ENCODE results near the gene UBE2D1. TPM values are rescaled to one million over a fixed set of nuclear protein-coding genes. Genes with fewer than 3 reads are reported as not detected.

Gene UBE2D1
- total RNA-seq, 1 experiment from 2014 or later, result 21.0 TPM

DNA sequence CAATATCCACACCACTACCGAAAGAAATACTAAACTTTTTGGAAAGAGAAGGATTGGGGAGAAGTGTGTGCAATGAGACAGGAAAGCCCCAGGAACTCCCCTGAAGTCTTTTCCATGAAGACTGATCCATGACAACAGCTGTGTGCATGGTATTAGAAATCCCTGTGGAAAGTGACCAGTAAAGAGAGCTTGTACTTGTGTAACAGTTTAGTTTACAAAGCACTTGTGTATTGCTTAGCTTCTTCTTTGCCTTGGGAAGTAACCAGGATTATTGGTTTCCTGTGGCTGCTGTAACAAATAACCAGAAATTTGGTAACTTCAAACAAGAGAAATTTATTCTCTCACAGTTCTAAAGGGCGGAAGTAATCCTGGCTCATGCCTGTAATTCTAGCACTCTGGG, 69.2 kb downstream of the UBE2D1 start:
- CTCF ChIA-PET, result no interaction called here
- no peak for ATAC-seq
- POLR2A ChIA-PET, result no interaction called here
- H3K4me1 ChIP-seq (ENCODE audit: control insufficient read depth, insufficient read depth, low read length), result no peaks in the 10 kb centered on the region
- no peak overlapping the region for H3K4me3 ChIP-seq (ENCODE audit: low read depth in 2 of 2, low read length in 2 of 2)
- no peaks in the 10 kb centered on the region for H3K27me3 ChIP-seq (ENCODE audit: control insufficient read depth, insufficient read depth, low read length)
- H3K36me3 ChIP-seq (ENCODE audit: control insufficient read depth, insufficient read depth, low read length), result no peaks in the 10 kb centered on the region
- no peak overlapping the region for H3K27ac ChIP-seq (ENCODE audit: low read length)
- H3K9me3 ChIP-seq (ENCODE audit: control insufficient read depth, insufficient read depth, low read depth, low read length), result no peaks in the 10 kb centered on the region
- TF ChIP-seq, protein P1, sequence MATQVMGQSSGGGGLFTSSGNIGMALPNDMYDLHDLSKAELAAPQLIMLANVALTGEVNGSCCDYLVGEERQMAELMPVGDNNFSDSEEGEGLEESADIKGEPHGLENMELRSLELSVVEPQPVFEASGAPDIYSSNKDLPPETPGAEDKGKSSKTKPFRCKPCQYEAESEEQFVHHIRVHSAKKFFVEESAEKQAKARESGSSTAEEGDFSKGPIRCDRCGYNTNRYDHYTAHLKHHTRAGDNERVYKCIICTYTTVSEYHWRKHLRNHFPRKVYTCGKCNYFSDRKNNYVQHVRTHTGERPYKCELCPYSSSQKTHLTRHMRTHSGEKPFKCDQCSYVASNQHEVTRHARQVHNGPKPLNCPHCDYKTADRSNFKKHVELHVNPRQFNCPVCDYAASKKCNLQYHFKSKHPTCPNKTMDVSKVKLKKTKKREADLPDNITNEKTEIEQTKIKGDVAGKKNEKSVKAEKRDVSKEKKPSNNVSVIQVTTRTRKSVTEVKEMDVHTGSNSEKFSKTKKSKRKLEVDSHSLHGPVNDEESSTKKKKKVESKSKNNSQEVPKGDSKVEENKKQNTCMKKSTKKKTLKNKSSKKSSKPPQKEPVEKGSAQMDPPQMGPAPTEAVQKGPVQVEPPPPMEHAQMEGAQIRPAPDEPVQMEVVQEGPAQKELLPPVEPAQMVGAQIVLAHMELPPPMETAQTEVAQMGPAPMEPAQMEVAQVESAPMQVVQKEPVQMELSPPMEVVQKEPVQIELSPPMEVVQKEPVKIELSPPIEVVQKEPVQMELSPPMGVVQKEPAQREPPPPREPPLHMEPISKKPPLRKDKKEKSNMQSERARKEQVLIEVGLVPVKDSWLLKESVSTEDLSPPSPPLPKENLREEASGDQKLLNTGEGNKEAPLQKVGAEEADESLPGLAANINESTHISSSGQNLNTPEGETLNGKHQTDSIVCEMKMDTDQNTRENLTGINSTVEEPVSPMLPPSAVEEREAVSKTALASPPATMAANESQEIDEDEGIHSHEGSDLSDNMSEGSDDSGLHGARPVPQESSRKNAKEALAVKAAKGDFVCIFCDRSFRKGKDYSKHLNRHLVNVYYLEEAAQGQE (IDR thresholded peaks at IDR 0.05; ENCODE audit: insufficient read depth in 1 of 2, low read depth in 2 of 2, low read length in 1 of 2), result no peak
- no TSS peak for BruUV-seq (replicated peaks)
- in situ Hi-C loops (cut with HindIII; ENCODE audit: low pct_unique_long_range_greater_than_20kb, low sequenced_read_pairs) (no loop called here), intact Hi-C loops (cut with micrococcal nuclease; ENCODE audit: unreplicated experiment) (no loop called here)
- DNase-seq (ENCODE audit: low read depth, low spot score), result no peak

DNA sequence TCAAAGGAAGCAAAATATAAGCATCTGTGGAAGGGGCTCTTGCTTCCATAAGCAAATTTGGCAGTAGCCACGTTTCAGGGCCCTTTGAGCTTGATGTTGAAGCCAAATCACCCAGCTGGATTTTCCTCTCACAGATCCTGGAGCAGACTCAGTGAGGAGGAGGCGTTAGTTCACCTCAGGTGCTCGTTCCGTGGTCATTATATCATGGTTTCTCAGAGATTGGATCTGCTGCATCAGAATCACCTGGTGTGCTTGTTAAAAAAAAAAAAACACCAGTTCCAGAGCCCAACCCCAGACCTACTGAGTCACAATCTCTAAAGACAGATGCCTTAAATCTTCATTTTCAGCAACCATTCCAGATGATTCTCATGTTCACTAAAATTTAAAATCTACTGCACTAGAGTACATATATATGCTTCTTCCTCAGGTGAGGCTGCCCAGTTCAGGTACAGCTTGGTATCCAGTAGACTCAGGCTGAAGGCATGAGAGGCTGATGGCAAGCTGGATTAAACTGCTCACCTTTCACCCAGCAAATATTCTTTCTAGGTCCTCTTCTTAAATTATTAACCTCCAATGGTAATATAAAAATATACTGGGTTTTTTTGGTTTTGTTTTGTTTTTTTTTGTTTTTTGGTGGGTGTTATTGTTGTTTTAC, 75.3 kb downstream of the UBE2D1 start:
- intact Hi-C loops (cut with micrococcal nuclease; ENCODE audit: unreplicated experiment) (no loop called here), in situ Hi-C loops (cut with HindIII; ENCODE audit: low pct_unique_long_range_greater_than_20kb, low sequenced_read_pairs) (no loop called here)
- H3K9me3 ChIP-seq (ENCODE audit: control insufficient read depth, insufficient read depth, low read depth, low read length), result no peaks in the 10 kb centered on the region
- H3K4me1 ChIP-seq (ENCODE audit: control insufficient read depth, insufficient read depth, low read length), result no peaks in the 10 kb centered on the region
- H3K27me3 ChIP-seq (ENCODE audit: control insufficient read depth, insufficient read depth, low read length), result no peaks in the 10 kb centered on the region
- CTCF ChIA-PET, result no interaction called here
- H3K27ac ChIP-seq (ENCODE audit: low read length), result no peak overlapping the region
- no TSS peak for BruUV-seq (replicated peaks)
- no peak for DNase-seq (ENCODE audit: low read depth, low spot score)
- H3K36me3 ChIP-seq (ENCODE audit: control insufficient read depth, insufficient read depth, low read length), result no peaks in the 10 kb centered on the region
- TF ChIP-seq SIN3A (IDR thresholded peaks at IDR 0.05; ENCODE audit: borderline replicate concordance, insufficient read depth, low read depth, low read length) (no peak), TCF7L2 (IDR thresholded peaks at IDR 0.05; ENCODE audit: low read depth, low read length) (no peak), POLR2AphosphoS5 (IDR thresholded peaks at IDR 0.05; ENCODE audit: low read depth, low read length) (no peak)
- TF ChIP-seq, protein P1 (IDR thresholded peaks at IDR 0.05; ENCODE audit: insufficient read depth in 1 of 2, low read depth in 2 of 2, low read length in 1 of 2), result no peak
- TF ChIP-seq, protein P2, sequence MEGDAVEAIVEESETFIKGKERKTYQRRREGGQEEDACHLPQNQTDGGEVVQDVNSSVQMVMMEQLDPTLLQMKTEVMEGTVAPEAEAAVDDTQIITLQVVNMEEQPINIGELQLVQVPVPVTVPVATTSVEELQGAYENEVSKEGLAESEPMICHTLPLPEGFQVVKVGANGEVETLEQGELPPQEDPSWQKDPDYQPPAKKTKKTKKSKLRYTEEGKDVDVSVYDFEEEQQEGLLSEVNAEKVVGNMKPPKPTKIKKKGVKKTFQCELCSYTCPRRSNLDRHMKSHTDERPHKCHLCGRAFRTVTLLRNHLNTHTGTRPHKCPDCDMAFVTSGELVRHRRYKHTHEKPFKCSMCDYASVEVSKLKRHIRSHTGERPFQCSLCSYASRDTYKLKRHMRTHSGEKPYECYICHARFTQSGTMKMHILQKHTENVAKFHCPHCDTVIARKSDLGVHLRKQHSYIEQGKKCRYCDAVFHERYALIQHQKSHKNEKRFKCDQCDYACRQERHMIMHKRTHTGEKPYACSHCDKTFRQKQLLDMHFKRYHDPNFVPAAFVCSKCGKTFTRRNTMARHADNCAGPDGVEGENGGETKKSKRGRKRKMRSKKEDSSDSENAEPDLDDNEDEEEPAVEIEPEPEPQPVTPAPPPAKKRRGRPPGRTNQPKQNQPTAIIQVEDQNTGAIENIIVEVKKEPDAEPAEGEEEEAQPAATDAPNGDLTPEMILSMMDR (IDR thresholded peaks at IDR 0.05), result no peak
- H3K4me3 ChIP-seq (ENCODE audit: low read depth in 2 of 2, low read length in 2 of 2), result no peak overlapping the region
- ATAC-seq, result no peak
- POLR2A ChIA-PET, result interaction anchor here (0.5 kb wide), 1 partner anchor 24 kb away, joined by 3 read pairs; no protein-coding TSS in a partner anchor

All from Panc1 (cell line).